Measurements from ENCODE around the gene SLC6A6.

GRCh38 chr3:14429237-14429636, 26.8 kb downstream of the SLC6A6 start:
- TF ChIP-seq CTCF (conservative IDR thresholded peaks at IDR 0.05 in 1 of 2, IDR thresholded peaks at IDR 0.05 in 1 of 2; ENCODE audit: low read depth in 1 of 2, low read length in 2 of 2) (no peak), EZH2 (IDR thresholded peaks at IDR 0.05; ENCODE audit: low read length, missing control alignments) (no peak)
